Amniotic stem cell (primary cell): ENCODE data around the gene BST2.

Experiments used
- DNase-seq: peaks from one replicate; lab custom pipeline; 2025; lab: John Stamatoyannopoulos, UW

Gene BST2

GRCh38 chr19:17419621-17420474, 14.4 kb upstream of the BST2 start, which contains the start of gene MVB12A:
TSS of gene MVB12A (plus strand) at chr19:17420047. CDS start at chr19:17420136, 89 bp downstream.
- peak; percentile 96 for DNase-seq

GRCh38 chr19:17419154-17419620, 13.8 kb upstream of the BST2 start:
- DNase-seq = no peak

- DNase-seq = no peak
These were observed 13.3 kb upstream of the BST2 start for GRCh38 chr19:17418710-17419109.

- DNase-seq = no peak
These were observed 9.7 kb upstream of the BST2 start for GRCh38 chr19:17415121-17415520.

- no peak for DNase-seq
These were observed 8.7 kb upstream of the BST2 start for GRCh38 chr19:17414097-17414496.

- DNase-seq = no peak
These were observed 6.4 kb upstream of the BST2 start for GRCh38 chr19:17411801-17412200.

- no peak for DNase-seq
These were observed 4.6 kb upstream of the BST2 start for GRCh38 chr19:17409990-17410389.

- DNase-seq = no peak
These were observed 1.4 kb upstream of the BST2 start for GRCh38 chr19:17406887-17407196.

- no peak for DNase-seq
These were observed 836 bp upstream of the BST2 start for GRCh38 chr19:17406046-17406886.

GRCh38 chr19:17404621-17405249, 695 bp downstream of the BST2 start:
- no peak for DNase-seq

GRCh38 chr19:17404015-17404414, 1.4 kb downstream of the BST2 start:
- no peak for DNase-seq

- no peak for DNase-seq
These were observed 2.2 kb downstream of the BST2 start for GRCh38 chr19:17402982-17403855.

GRCh38 chr19:17401628-17402027, 3.8 kb downstream of the BST2 start:
- DNase-seq = no peak

- DNase-seq = no peak
These were observed 6.4 kb downstream of the BST2 start for GRCh38 chr19:17398902-17399527.

- peak; percentile 19 for DNase-seq
These were observed 10.5 kb downstream of the BST2 start for GRCh38 chr19:17394891-17395415.

GRCh38 chr19:17393914-17394313, 11.5 kb downstream of the BST2 start, which contains the start of gene CCDC194:
TSS of gene CCDC194 (minus strand) at chr19:17394196. CDS start at chr19:17394158, 38 bp downstream.
- DNase-seq = no peak

GRCh38 chr19:17393002-17393401, 12.4 kb downstream of the BST2 start:
- no peak for DNase-seq

- no peak for DNase-seq
These were observed 13.9 kb downstream of the BST2 start for GRCh38 chr19:17391371-17392151.

- DNase-seq = peak; percentile 85
These were observed 14.6 kb downstream of the BST2 start for GRCh38 chr19:17390665-17391370.
